Measurements from ENCODE around the gene MFN2.
"Not testable (repeated sequence)": the region's sequence is repeated elsewhere in the genome, so short reads cannot be mapped to it uniquely, and the experiment has no call there.

MFN2 gene

DNA sequence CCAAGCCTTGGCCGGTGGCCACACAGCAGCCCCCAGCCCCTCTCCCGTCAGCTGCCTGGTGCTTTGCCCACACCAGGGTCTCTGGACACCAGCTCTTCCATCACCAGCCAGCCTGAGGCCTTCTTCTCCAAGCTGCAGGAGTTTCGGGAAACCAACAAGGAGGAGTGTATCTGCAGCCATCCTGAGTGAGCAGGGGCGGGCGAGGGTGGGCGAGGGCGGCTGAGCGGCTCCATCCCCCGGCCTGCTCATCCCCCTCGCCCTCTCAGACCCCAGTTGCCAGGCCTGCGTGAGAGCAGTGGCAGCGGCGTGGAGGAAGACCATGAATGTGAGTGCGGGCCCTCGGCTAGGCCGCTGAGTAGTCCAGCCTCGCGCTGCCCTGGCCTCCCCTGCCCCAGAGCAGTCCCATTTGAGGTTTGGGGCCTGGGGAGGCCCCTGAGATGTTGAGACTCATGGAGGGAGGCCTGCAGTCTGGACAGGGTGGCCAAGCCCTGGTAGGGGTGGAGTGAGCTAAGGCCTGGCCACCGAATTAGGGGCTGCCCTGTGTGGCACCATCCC lies 48.8 kb downstream of the MFN2 start:
- DNase-seq = no peak

DNA sequence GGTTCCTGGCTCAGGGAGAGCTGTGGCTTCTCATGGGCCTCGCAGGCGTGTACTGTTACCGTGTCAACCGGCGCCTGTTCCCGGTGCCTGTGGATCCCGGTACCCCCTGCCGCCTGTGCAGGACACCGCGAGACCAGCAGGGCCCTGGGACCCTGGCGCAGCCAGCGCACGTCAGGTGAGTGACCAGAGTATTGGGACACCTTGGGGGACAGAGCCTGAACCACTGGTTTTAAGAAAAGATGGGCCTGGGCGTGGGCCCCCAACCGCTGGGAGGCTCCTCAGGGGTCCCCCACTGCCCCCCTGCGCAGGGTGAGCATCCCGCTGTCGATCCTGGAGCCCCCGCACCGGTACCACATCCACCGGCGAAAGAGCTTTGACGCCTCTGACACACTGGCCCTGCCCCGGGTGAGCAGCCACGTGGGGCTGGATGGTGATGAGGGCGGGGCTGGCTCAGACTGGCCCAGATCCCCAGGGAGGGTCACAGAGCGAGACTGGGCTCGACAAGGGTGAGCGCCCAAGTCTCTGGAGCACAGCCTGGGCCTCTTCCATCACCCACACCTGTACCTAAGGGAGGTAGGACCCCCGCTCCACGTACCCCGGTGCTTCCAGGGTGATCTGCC lies 49.6 kb downstream of the MFN2 start:
- no peak for DNase-seq

DNA sequence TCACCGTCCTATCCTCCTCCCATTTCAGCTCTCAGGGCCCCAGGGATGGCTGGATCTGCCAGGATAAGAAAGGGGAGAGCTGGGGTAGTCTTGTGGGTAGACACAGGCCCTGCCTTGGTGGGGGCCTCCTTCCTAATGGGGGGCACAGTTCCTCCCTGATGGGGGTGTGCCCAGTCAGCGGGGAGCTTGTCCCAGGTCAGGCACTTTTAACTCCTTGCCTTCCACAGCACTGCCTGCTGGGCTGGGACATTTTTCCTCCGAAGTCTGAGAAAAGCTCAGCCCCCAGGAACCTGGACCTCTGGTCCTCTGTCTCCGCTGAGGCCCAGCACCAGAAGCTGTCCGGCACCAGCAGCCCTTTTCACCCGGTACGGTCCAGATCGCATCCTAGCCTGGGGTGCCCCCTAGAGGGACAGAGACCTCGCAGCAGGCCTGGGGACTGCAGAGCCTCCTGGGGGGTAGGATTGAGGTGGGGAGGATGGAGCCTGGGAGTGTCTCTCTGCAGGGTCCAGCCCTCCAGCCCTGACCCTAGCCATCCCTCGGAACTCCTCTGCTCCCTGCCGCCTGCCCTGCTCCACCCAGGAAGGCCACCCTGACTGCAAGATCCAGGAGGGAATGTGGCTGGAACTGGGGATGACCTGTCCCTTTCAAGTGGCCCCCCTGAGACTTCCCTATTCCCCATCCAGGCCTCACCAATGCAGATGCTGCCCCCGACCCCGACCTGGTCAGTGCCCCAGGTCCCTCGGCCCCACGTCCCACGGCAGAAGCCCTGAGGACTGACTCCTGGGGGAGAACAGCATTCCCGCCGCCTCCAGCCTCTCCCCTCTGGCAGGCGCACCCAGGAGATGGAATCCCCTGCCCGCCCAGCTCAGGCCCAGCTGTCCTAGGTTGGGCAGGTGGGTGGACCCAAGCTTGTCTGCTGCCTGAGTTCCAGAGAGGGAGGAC lies 51.1 kb downstream of the MFN2 start:
- DNase-seq = no peak

GRCh38 chr1:12032161-12032621 lies 51.9 kb downstream of the MFN2 start:
- DNase-seq = no peak

GRCh38 chr1:12033441-12033840 lies 53.2 kb downstream of the MFN2 start:
- not testable (repeated sequence) for DNase-seq

- DNase-seq = no peak
These were observed 54.1 kb downstream of the MFN2 start for GRCh38 chr1:12034381-12034801.

- DNase-seq = no peak
These were observed 55.1 kb downstream of the MFN2 start for GRCh38 chr1:12035312-12035711.

GRCh38 chr1:12037486-12038355 lies 57.5 kb downstream of the MFN2 start:
- no peak for DNase-seq

DNA sequence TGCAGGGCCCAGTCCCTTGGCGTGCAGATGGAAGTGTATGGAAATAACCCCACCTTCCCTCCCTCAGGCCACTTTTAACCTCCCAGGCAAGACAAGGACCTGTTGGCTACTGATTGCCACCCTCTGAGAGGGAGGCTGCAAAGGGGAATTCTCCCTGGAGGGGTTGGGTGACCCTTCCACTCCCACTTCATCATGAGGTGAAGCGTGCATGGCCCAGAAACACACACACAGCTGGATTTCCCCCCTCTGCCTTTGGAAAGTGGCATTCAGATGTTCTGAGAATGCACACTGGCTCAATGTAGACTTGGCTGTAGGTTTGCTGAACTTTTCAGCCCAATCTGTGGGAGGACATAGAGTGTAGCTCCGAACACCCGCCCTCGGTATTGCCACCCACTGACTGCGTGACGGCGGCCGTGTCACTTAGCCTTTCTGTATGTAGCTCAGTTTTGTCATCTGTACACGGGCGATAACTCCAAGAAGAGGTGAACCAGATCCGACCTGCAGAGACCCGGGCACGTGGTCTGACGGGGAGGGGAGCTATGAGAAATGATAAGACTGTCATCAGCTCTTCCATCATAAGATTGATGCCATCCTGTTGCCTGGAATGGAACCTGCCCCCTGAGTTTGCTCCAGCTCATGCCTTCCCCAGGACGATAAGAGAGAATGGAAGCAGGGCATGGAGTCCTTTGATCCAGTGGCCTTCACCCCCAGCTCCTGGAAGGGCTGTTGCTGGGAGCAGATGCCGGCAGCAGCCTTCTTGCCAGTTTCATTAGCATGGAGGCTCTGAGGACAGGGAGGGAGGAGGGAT lies 58.3 kb downstream of the MFN2 start:
- DNase-seq = no peak

DNA sequence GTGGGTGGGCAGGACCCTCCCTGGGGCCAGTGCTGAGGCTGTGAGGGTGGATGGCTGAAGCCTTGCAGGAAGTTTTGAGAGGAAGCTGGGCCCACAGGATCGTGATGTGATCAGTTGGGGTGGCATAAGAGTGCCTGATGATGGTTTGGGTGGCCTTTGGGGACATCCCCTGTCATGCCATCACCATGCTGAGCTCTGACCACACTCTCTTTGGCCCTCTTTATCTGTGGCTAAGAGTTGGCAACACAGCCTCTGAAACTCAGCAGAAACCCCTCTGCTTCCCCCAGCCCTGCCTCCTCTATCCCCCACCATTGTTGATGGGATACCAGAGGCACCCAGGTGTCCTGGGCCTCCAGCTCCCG lies 58.9 kb downstream of the MFN2 start:
- no peak for DNase-seq

DNA sequence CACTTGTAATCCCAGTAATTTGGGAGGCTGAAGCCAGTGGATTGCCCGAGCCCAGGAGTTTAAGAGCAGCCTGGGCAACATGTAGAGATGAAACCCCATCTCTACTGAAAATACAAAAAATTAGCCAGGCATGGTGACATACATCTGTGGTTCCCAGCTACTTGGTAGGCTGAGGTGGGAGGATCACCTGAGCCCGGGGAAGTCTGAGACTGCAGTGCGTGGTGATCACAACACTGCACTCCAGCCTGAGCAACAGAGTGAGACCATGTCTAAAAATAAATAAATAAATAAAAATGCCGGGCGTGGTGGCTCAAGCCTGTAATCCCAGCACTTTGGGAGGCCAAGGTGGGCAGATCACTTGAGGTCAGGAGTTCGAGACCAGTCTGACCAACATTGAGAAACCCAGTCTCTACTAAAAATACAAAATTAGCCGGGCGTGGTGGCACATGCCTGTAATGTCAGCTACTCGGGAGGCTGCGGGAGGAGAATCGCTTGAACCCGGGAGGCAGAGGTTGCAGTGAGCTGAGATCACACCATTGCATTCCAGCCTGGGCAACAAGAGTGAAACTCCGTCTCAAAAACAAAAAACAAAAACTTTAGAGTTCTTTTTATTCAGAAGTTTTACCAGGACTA lies 59.7 kb downstream of the MFN2 start:
- DNase-seq = not testable (repeated sequence)

DNA sequence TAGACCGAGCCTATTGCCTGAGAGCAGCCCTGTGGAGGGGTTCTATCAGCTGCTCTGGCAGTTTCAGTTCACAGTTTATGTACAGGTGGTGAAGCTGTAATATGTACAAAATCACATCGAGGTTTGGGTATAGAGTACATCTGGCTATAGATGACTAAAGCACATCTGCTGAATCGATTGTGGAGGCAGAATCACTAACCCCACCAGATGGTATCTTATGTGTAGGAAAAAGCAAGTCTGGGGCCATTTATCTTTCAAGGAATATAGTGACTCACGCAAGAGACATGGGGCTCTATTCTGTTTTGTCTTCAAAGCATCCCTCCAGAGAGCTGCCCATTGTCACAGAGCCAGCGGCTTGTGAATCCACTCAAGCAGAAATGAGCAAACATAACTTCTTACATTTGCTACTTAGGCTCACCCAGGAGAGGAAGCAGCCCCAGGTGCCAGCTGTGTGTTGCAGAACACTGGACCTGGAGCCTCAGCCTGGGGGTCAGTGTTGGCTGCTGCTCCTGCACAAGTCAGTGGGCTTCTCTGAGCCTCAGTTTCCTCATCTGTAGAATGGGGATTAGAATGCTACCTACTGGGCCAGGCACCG lies 60.3 kb downstream of the MFN2 start:
- peak; percentile 14 for DNase-seq

DNA sequence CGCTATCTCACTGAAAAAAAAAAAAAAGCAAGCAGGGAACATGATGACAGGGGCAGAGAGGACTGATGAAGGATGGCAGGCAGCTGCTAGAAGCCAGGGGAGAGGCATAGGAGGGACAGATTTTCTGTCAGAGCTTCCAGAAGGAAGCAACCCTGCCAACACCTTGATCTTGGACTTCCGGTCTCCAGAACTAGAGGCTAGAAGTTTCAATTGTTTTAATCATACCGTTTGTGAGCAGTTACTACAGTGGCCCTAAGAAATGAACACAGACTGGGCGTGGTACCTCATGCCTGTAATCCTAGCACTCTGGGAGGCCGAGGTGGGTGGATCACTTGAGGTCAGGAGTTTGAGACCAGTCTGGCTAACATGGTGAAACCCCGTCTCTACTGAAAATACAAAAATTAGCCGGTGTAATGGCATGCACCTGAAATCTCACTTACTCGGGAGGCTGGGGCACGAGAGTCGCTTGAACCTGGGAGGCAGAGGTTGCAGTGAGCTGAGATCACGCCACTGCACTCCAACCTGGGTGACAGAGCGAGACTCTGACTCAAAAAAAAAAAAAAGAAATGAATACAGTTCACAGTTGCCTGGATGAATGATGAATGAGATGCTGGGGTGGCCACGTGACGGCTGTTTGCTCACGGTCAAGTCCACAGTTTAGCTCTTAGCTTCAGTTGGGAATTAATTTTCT lies 64.1 kb downstream of the MFN2 start:
- DNase-seq = not testable (repeated sequence)

- DNase-seq = no peak
These were observed 66.5 kb downstream of the MFN2 start for GRCh38 chr1:12046749-12047119.

- DNase-seq = no peak
These were observed 67.1 kb downstream of the MFN2 start for GRCh38 chr1:12047120-12047876.

DNA sequence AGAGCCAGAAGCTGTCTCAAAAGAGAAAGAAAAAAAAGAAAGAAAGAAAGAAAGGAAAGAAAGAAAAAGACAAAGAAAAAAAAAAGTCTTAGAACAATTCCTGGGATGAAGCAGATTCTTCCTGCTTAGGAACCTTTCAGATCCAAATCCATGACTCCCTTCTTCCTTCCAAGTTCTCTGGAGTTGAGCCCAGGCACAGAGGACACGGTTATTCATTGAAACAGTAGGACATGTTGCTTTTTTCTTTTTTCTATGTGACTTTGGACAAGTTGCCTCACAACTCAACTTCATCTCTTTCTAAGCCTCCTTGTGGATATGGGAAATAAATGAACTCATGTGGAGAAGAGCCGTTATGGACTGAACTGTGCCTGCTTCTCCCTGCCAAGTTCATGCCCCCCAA lies 68.1 kb downstream of the MFN2 start:
- DNase-seq = no peak

DNA sequence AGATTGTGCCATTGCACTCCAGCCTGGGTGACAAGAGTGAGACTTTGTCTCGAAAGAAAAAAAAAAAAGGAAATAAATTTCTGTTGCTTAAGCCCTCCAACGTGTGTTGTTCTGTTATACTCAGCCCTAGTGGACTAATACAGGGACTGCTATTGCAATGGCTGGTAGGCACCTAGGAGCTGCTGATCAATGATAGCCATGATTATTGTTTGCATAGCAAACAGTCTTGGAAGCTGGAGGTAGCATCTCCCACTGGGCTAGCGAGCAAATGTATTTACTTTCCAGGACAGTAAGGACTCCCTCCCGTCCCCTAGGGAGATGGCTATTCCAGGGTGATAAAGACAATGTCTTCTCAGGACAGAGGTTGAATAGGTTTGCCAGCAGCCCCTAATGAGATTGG lies 69.4 kb downstream of the MFN2 start:
- DNase-seq = no peak

DNA sequence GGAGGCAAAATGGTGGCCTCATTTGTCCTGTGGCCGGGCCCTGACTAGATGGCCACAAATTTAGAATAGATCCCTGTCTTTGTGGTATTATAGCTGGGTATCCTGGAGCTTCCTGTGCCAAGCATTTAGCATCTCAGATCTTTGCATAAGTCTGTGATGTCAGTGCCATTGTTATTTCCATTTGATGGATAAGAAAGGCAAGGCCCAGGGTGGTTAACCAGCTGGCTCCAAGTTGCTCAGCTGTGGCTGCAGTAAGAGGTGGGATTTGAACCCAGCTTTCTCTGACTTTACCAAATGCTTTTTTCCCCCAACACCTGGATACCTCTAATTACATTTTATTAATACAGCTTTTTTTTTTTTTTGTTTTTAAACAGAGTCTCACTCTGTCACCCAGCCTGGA lies 71.1 kb downstream of the MFN2 start:
- no peak for DNase-seq

DNA sequence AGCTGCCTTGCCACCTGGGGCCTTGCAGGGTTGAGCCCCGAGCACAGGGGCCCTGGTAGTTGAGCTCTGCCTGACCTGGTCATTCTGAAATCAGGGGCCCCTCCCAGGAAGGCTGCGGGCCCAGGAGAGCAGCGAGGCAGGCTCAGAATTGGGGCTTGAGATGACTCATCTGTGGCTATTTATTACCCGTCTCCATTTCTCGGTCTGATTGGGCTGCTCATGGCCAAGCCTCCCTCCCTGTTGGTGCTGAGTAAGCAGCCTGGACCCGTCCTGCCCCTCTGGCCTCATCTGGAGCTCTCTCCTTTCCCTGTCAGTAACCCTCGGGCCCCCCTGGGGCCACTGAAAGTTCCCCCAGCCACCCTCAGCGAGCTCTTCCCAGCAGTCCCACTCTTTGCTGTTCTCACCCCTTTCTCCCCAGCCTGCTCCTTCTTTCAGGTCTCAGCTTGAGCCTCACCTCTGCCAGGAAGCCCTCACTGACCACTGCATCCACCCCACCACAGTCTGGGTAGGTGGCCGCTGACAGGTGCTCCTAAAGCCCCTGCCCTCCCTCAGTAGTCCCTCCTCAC lies 71.8 kb downstream of the MFN2 start:
- DNase-seq = peak; percentile 27
